Neuronal stem cell (in vitro differentiated cells): ENCODE results near the gene MYO3B.

Experiments used
- DNase-seq: peaks from one replicate; pipeline ENCODE4 v3.0.0-alpha.2; 2013; ENCODE audit warnings: low spot score
- H2AFZ ChIP-seq: one replicate; pipeline ENCODE4 v1.6.1; 2013; ENCODE audit warnings: mild to moderate bottlenecking, low read length, inconsistent platforms
- H2AK5ac ChIP-seq: 2 replicates; pipeline ENCODE4 v1.6.1; 2013; ENCODE audit warnings: low read depth, mild to moderate bottlenecking, inconsistent platforms, low read length, moderate library complexity, mixed read lengths
- H2BK120ac ChIP-seq: 2 replicates; pipeline ENCODE4 v1.6.1; 2013; ENCODE audit warnings: low read depth, mild to moderate bottlenecking, inconsistent platforms, low read length, moderate library complexity, mixed read lengths
- H2BK12ac ChIP-seq: one replicate; pipeline ENCODE4 v1.6.1; 2013; ENCODE audit warnings: low read length, inconsistent platforms
- H2BK15ac ChIP-seq: 2 replicates; pipeline ENCODE4 v1.6.1; 2013; ENCODE audit warnings: mild to moderate bottlenecking, low read length, inconsistent platforms, mixed read lengths
- H2BK5ac ChIP-seq: one replicate; pipeline ENCODE4 v1.6.1; 2013; ENCODE audit warnings: inconsistent platforms, mild to moderate bottlenecking, low read length, moderate library complexity
- H3K14ac ChIP-seq: one replicate; pipeline ENCODE4 v1.6.1; 2013; ENCODE audit warnings: low read length, inconsistent platforms
- H3K18ac ChIP-seq: 2 replicates; pipeline ENCODE4 v1.6.1; 2013; ENCODE audit warnings: low read length, inconsistent platforms
- H3K23ac ChIP-seq: 2 replicates; pipeline ENCODE4 v1.6.1; 2013; ENCODE audit warnings: low read depth, mild to moderate bottlenecking, mixed read lengths, low read length, inconsistent platforms; ENCODE audit not compliant: poor library complexity
- H3K27ac ChIP-seq: replicated peaks from 3 replicates; pipeline ENCODE4 v1.5.1; 2013; ENCODE audit warnings: low read length, inconsistent platforms
- H3K27me3 ChIP-seq, 3 experiments: 2 replicates each; pipeline ENCODE4 v1.6.1; 2013; ENCODE audit warnings: low read length in 3 of 3, mild to moderate bottlenecking in 2 of 3, inconsistent platforms in 1 of 3, low read depth in 1 of 3, mixed read lengths in 1 of 3, moderate library complexity in 1 of 3; ENCODE audit not compliant: control insufficient read depth in 3 of 3, insufficient read depth in 3 of 3
- H3K36me3 ChIP-seq, 2 donors: replicated peaks in 1 of 2; 2 replicates each; pipeline ENCODE4 v1.6.1; 2013; ENCODE audit warnings: low read length in 2 of 2; ENCODE audit not compliant: control insufficient read depth in 2 of 2, insufficient read depth in 2 of 2
- H3K4ac ChIP-seq: 2 replicates; pipeline ENCODE4 v1.6.1; 2013; ENCODE audit warnings: inconsistent platforms, mild to moderate bottlenecking, low read length, moderate library complexity
- H3K4me1 ChIP-seq, 2 donors: 1 replicate in 1 of 2; 2 replicates in 1 of 2; pipeline ENCODE4 v1.6.1; 2013; ENCODE audit warnings: low read length in 2 of 2, low read depth in 1 of 2; ENCODE audit not compliant: control insufficient read depth in 2 of 2, insufficient read depth in 1 of 2
- H3K4me2 ChIP-seq: one replicate; pipeline ENCODE4 v1.6.1; 2013; ENCODE audit warnings: mild to moderate bottlenecking, low read length, inconsistent platforms; ENCODE audit not compliant: insufficient read depth, poor library complexity, severe bottlenecking
- H3K4me3 ChIP-seq, 2 donors: 2 replicates each; pipeline ENCODE4 v1.5.1; 2013; ENCODE audit warnings: low read length in 2 of 2, mild to moderate bottlenecking in 2 of 2, inconsistent platforms in 1 of 2, moderate library complexity in 1 of 2
- H3K79me1 ChIP-seq: one replicate; pipeline ENCODE4 v1.6.1; 2013; ENCODE audit warnings: low read depth, mild to moderate bottlenecking, inconsistent platforms, low read length, moderate library complexity
- H3K9ac ChIP-seq: one replicate; pipeline ENCODE4 v1.6.1; 2013; ENCODE audit warnings: mild to moderate bottlenecking, low read depth, low read length, inconsistent platforms; ENCODE audit not compliant: poor library complexity
- H3K9me3 ChIP-seq, 2 donors: replicated peaks in 1 of 2; 2 replicates each; pipeline versions ENCODE3 to v1.6.1; 2013; ENCODE audit warnings: low read length in 2 of 2, mild to moderate bottlenecking in 2 of 2, inconsistent platforms in 1 of 2, low read depth in 1 of 2, mixed read lengths in 1 of 2, moderate library complexity in 1 of 2; ENCODE audit not compliant: control insufficient read depth in 2 of 2, insufficient read depth in 1 of 2
- H4K8ac ChIP-seq: one replicate; pipeline ENCODE4 v1.6.1; 2013; ENCODE audit warnings: low read depth, mild to moderate bottlenecking, inconsistent platforms, low read length, moderate library complexity
- H4K91ac ChIP-seq: one replicate; pipeline ENCODE4 v1.6.1; 2013; ENCODE audit warnings: low read length, low read depth, mild to moderate bottlenecking, inconsistent platforms; ENCODE audit not compliant: poor library complexity
- WGBS, 2 donors: extraction: QIAGEN DNeasy Blood & Tissue Kit; methylation state at CpG; one replicate each; pipeline ENCODE4 v1.1.7; 2013; ENCODE audit warnings: missing lambda C conversion rate in 2 of 2, mixed read lengths in 1 of 2; ENCODE audit not compliant: insufficient read length in 2 of 2, insufficient replicate concordance in 1 of 2; ENCODE audit errors: extremely low coverage in 2 of 2; 5-methylcytosine and 5-hydroxymethylcytosine counted together

The MYO3B gene

GRCh38 chr2:170577356-170577755 is 399.4 kb downstream of the MYO3B start:
- no peak overlapping the region for H3K4ac ChIP-seq
- H4K8ac ChIP-seq = no peak overlapping the region
- no peak overlapping the region for H2BK5ac ChIP-seq
- no peaks in the 10 kb centered on the region for H3K79me1 ChIP-seq
- H3K9ac ChIP-seq = no peak overlapping the region
- no peaks in the 10 kb centered on the region for H3K36me3 ChIP-seq
- DNase-seq = no peak
- no peak overlapping the region for H3K14ac ChIP-seq
- H2AFZ ChIP-seq = no peak overlapping the region
- H3K27ac ChIP-seq = no peak overlapping the region
- H2BK12ac ChIP-seq = no peak overlapping the region
- no CpG with 5 or more reads among the region's 3 CpGs for WGBS, 2 donors
- no peaks in the 10 kb centered on the region for H3K9me3 ChIP-seq
- no peak overlapping the region for H4K91ac ChIP-seq
- H2AK5ac ChIP-seq = no peak overlapping the region
- H3K4me3 ChIP-seq = no peak overlapping the region
- H3K4me2 ChIP-seq = no peak overlapping the region
- H3K18ac ChIP-seq = no peak overlapping the region
- H2BK120ac ChIP-seq = no peak overlapping the region
- peaks cover 4% of the 10 kb centered on the region in 2 donors for H3K4me1 ChIP-seq
- H3K23ac ChIP-seq = no peak overlapping the region
- H3K27me3 ChIP-seq = no peaks in the 10 kb centered on the region
- no peak overlapping the region for H2BK15ac ChIP-seq

GRCh38 chr2:170578606-170579005 is 400.7 kb downstream of the MYO3B start:
- Histone ChIP-seq H3K4me1 (peaks cover 6 to 11% of the 10 kb centered on the region in 2 donors), H2BK120ac (no peak overlapping the region), H2AFZ (no peak overlapping the region), H3K9ac (no peak overlapping the region), H3K36me3 (no peaks in the 10 kb centered on the region), H4K91ac (no peak overlapping the region), H3K18ac (no peak overlapping the region), H2BK12ac (no peak overlapping the region), H3K4me3 (no peak overlapping the region), H3K4me2 (no peak overlapping the region), H2AK5ac (no peak overlapping the region), H3K23ac (no peak overlapping the region), H3K27me3 (no peaks in the 10 kb centered on the region), H2BK15ac (no peak overlapping the region), H2BK5ac (no peak overlapping the region), H3K14ac (no peak overlapping the region), H4K8ac (no peak overlapping the region), H3K79me1 (no peaks in the 10 kb centered on the region), H3K4ac (no peak overlapping the region), H3K27ac (no peak overlapping the region), H3K9me3 (no peaks in the 10 kb centered on the region)
- DNase-seq = no peak
- WGBS, 2 donors = no CpG with 5 or more reads among the region's 10 CpGs

- no peak overlapping the region for H3K4ac ChIP-seq
- H3K9ac ChIP-seq = no peak overlapping the region
- H2BK120ac ChIP-seq = no peak overlapping the region
- H4K91ac ChIP-seq = no peak overlapping the region
- peak overlapping the region; percentile 3 for H3K23ac ChIP-seq
- no peak overlapping the region for H2BK5ac ChIP-seq
- no peak overlapping the region for H2AFZ ChIP-seq
- no peaks in the 10 kb centered on the region for H3K79me1 ChIP-seq
- H3K18ac ChIP-seq = peak overlapping the region; percentile 83
- no peak overlapping the region for H3K4me2 ChIP-seq
- H3K36me3 ChIP-seq = no peaks in the 10 kb centered on the region
- H2AK5ac ChIP-seq = no peak overlapping the region
- no peaks in the 10 kb centered on the region for H3K9me3 ChIP-seq
- H2BK12ac ChIP-seq = no peak overlapping the region
- H3K27me3 ChIP-seq = no peaks in the 10 kb centered on the region
- WGBS, 2 donors = no CpG with 5 or more reads among the region's 2 CpGs
- H3K27ac ChIP-seq = no peak overlapping the region
- H2BK15ac ChIP-seq = no peak overlapping the region
- no peak overlapping the region for H3K4me3 ChIP-seq
- no peak overlapping the region for H4K8ac ChIP-seq
- no peak for DNase-seq
- H3K4me1 ChIP-seq = peaks cover 6 to 12% of the 10 kb centered on the region in 2 donors
- H3K14ac ChIP-seq = no peak overlapping the region
These were observed 401.6 kb downstream of the MYO3B start for GRCh38 chr2:170579511-170579910.

- Histone ChIP-seq H4K91ac (no peak overlapping the region), H3K4me1 (peaks cover 6 to 12% of the 10 kb centered on the region in 2 donors), H3K4ac (no peak overlapping the region), H2BK12ac (no peak overlapping the region), H3K18ac (peak overlapping the region; percentile 41), H3K9me3 (no peaks in the 10 kb centered on the region), H3K27me3 (no peaks in the 10 kb centered on the region), H3K23ac (no peak overlapping the region), H2AK5ac (no peak overlapping the region), H4K8ac (no peak overlapping the region), H2BK5ac (no peak overlapping the region), H3K27ac (no peak overlapping the region), H2AFZ (peak overlapping the region; percentile 51), H3K36me3 (no peaks in the 10 kb centered on the region), H2BK120ac (no peak overlapping the region), H3K79me1 (no peaks in the 10 kb centered on the region), H3K4me2 (no peak overlapping the region), H2BK15ac (no peak overlapping the region), H3K4me3 (peak overlapping the region in 1 of 2 donors; percentile 1), H3K9ac (no peak overlapping the region), H3K14ac (no peak overlapping the region)
- DNase-seq = no peak
- WGBS, 2 donors = no CpG with 5 or more reads among the region's 3 CpGs
These were observed 404.4 kb downstream of the MYO3B start for GRCh38 chr2:170582313-170582712.
